ENCODE measurements around the gene OBSL1. TPM values are rescaled to one million over a fixed set of nuclear protein-coding genes. Genes with fewer than 3 reads are reported as not detected.

Gene OBSL1
- total and polyA plus RNA-seq, 4 donors, result 14.2 to 35.3 (median 27.3) TPM

GRCh38 chr2:219517954-219518778 is 53.2 kb downstream of the OBSL1 start:
- no peaks in the 10 kb centered on the region for H3K36me3 ChIP-seq (ENCODE audit: control insufficient read depth in 4 of 4, insufficient read depth in 3 of 4, low read depth in 1 of 4, low read length in 3 of 4)
- no peak for DNase-seq (ENCODE audit: low spot score)
- H3K27me3 ChIP-seq (ENCODE audit: control insufficient read depth in 4 of 4, insufficient read depth in 4 of 4, low read length in 3 of 4), result peaks cover 0 to 4% (median 2%) of the 10 kb centered on the region in 4 donors
- no peak overlapping the region for H3K27ac ChIP-seq (ENCODE audit: low read depth in 1 of 2, low read length in 2 of 2)
- no peak for TF ChIP-seq RXRA (IDR thresholded peaks at IDR 0.05)
- 59% methylated on average over 10 of the region's 10 CpGs for WGBS
- H3K9ac ChIP-seq (ENCODE audit: low read depth in 1 of 2, low read length in 2 of 2), result no peak overlapping the region
- no peaks in the 10 kb centered on the region for H3K9me3 ChIP-seq (ENCODE audit: control insufficient read depth in 4 of 4, low read length in 3 of 4)
- no peaks in the 10 kb centered on the region for H3K4me1 ChIP-seq (ENCODE audit: control insufficient read depth in 4 of 4, insufficient read depth in 4 of 4, low read length in 3 of 4)
- H3K4me3 ChIP-seq (ENCODE audit: low read depth in 1 of 3, low read length in 3 of 3), result no peak overlapping the region

GRCh38 chr2:219516888-219517287 is 54.5 kb downstream of the OBSL1 start:
- Histone ChIP-seq H3K36me3 (ENCODE audit: control insufficient read depth in 4 of 4, insufficient read depth in 3 of 4, low read depth in 1 of 4, low read length in 3 of 4) (no peaks in the 10 kb centered on the region), H3K9me3 (ENCODE audit: control insufficient read depth in 4 of 4, low read length in 3 of 4) (no peaks in the 10 kb centered on the region), H3K27ac (ENCODE audit: low read depth in 1 of 2, low read length in 2 of 2) (no peak overlapping the region), H3K4me3 (ENCODE audit: low read depth in 1 of 3, low read length in 3 of 3) (no peak overlapping the region), H3K9ac (ENCODE audit: low read depth in 1 of 2, low read length in 2 of 2) (no peak overlapping the region), H3K27me3 (ENCODE audit: control insufficient read depth in 4 of 4, insufficient read depth in 4 of 4, low read length in 3 of 4) (peaks cover 0 to 3% (median under 1%) of the 10 kb centered on the region in 4 donors), H3K4me1 (ENCODE audit: control insufficient read depth in 4 of 4, insufficient read depth in 4 of 4, low read length in 3 of 4) (no peaks in the 10 kb centered on the region)
- 64% methylated on average over 7 of the region's 7 CpGs for WGBS
- no peak for DNase-seq (ENCODE audit: low spot score)
- TF ChIP-seq TAF1 (conservative IDR thresholded peaks at IDR 0.05) (no peak), ATF3 (IDR thresholded peaks at IDR 0.05) (no peak), RXRA (IDR thresholded peaks at IDR 0.05) (no peak), CTCF (IDR thresholded peaks at IDR 0.05; ENCODE audit: low read depth, low read length, missing input control) (no peak), FOXA2 (IDR thresholded peaks at IDR 0.05) (no peak), YY1 (IDR thresholded peaks at IDR 0.05) (no peak), EGR1 (IDR thresholded peaks at IDR 0.05; ENCODE audit: low read depth in 2 of 2) (no peak), FOXA1 (IDR thresholded peaks at IDR 0.05) (no peak), SP1 (IDR thresholded peaks at IDR 0.05) (no peak), ZBTB33 (IDR thresholded peaks at IDR 0.05) (no peak), HNF4G (IDR thresholded peaks at IDR 0.05) (no peak), NR2F2 (IDR thresholded peaks at IDR 0.05) (no peak), MAX (IDR thresholded peaks at IDR 0.05) (no peak), HNF4A (conservative IDR thresholded peaks at IDR 0.05) (no peak)

Data from liver (tissue), 9 donors.